T-helper 1 cell treated with Interleukin-12 subunit alpha and Interleukin-12 subunit beta and Interleukin-4 antibody, amounts not matched to agents 30 μg/mL and 1 μg/mL, for 36 hours (primary cell): ENCODE data around the gene SMARCC1.

Source experiments
- H3K27ac Mint-ChIP-seq: one replicate; pipeline ENCODE4 v1.8.0; 2021; ENCODE audit warnings: mild to moderate bottlenecking, mixed read lengths
- H3K27me3 Mint-ChIP-seq: one replicate; pipeline ENCODE4 v1.8.0; 2021; ENCODE audit warnings: low read depth, mixed read lengths
- H3K36me3 Mint-ChIP-seq: one replicate; pipeline ENCODE4 v1.8.0; 2021; ENCODE audit warnings: low read depth, mixed read lengths
- H3K4me1 Mint-ChIP-seq: one replicate; pipeline ENCODE4 v1.8.0; 2021; ENCODE audit warnings: low read depth, mixed read lengths
- H3K4me3 Mint-ChIP-seq: one replicate; pipeline ENCODE4 v1.8.0; 2021; ENCODE audit warnings: mild to moderate bottlenecking, moderate library complexity, mixed read lengths
- H3K9me3 Mint-ChIP-seq: one replicate; pipeline ENCODE4 v1.8.0; 2021; ENCODE audit warnings: mixed read lengths

The SMARCC1 gene

GRCh38 chr3:47613722-47614121 is 168.0 kb downstream of the SMARCC1 start:
- H3K36me3 Mint-ChIP-seq, result peaks cover 29% of the 10 kb centered on the region
- no peak overlapping the region for H3K4me3 Mint-ChIP-seq
- H3K4me1 Mint-ChIP-seq, result peaks cover 10% of the 10 kb centered on the region
- H3K27me3 Mint-ChIP-seq, result no peaks in the 10 kb centered on the region
- no peak overlapping the region for H3K27ac Mint-ChIP-seq
- H3K9me3 Mint-ChIP-seq, result no peaks in the 10 kb centered on the region

GRCh38 chr3:47612879-47613278 is 168.8 kb downstream of the SMARCC1 start:
- Mint-ChIP-seq H3K27me3 (no peaks in the 10 kb centered on the region), H3K36me3 (peaks cover 33% of the 10 kb centered on the region), H3K9me3 (no peaks in the 10 kb centered on the region), H3K4me1 (peaks cover 10% of the 10 kb centered on the region), H3K4me3 (no peak overlapping the region), H3K27ac (no peak overlapping the region)

GRCh38 chr3:47612178-47612577 is 169.5 kb downstream of the SMARCC1 start:
- Mint-ChIP-seq H3K4me3 (no peak overlapping the region), H3K27ac (no peak overlapping the region)

GRCh38 chr3:47611576-47611975 is 170.1 kb downstream of the SMARCC1 start:
- Mint-ChIP-seq H3K4me1 (peaks cover 5% of the 10 kb centered on the region), H3K27ac (no peak overlapping the region), H3K36me3 (peaks cover 27% of the 10 kb centered on the region), H3K4me3 (no peak overlapping the region), H3K9me3 (no peaks in the 10 kb centered on the region), H3K27me3 (no peaks in the 10 kb centered on the region)

More at GRCh38 chr3:47612178-47612577, 169.5 kb downstream of the SMARCC1 start:
- Mint-ChIP-seq H3K27me3 (no peaks in the 10 kb centered on the region), H3K9me3 (no peaks in the 10 kb centered on the region), H3K4me1 (peaks cover 5% of the 10 kb centered on the region), H3K36me3 (peaks cover 28% of the 10 kb centered on the region)

GRCh38 chr3:47610583-47610982 is 171.1 kb downstream of the SMARCC1 start:
- Mint-ChIP-seq H3K4me3 (no peak overlapping the region), H3K9me3 (no peaks in the 10 kb centered on the region), H3K4me1 (peaks cover 5% of the 10 kb centered on the region), H3K27ac (no peak overlapping the region), H3K36me3 (peaks cover 29% of the 10 kb centered on the region), H3K27me3 (no peaks in the 10 kb centered on the region)

GRCh38 chr3:47607335-47607734 is 174.4 kb downstream of the SMARCC1 start:
- Mint-ChIP-seq H3K4me3 (no peak overlapping the region), H3K36me3 (peaks cover 34% of the 10 kb centered on the region), H3K27ac (no peak overlapping the region), H3K27me3 (no peaks in the 10 kb centered on the region), H3K4me1 (peaks cover 7% of the 10 kb centered on the region), H3K9me3 (no peaks in the 10 kb centered on the region)

- Mint-ChIP-seq H3K4me1 (peaks cover 2% of the 10 kb centered on the region), H3K27me3 (no peaks in the 10 kb centered on the region), H3K9me3 (no peaks in the 10 kb centered on the region), H3K27ac (no peak overlapping the region), H3K4me3 (no peak overlapping the region), H3K36me3 (peaks cover 27% of the 10 kb centered on the region)
These were observed 175.5 kb downstream of the SMARCC1 start for GRCh38 chr3:47606165-47606564.

- peaks cover 28% of the 10 kb centered on the region for H3K36me3 Mint-ChIP-seq
- no peaks in the 10 kb centered on the region for H3K27me3 Mint-ChIP-seq
- H3K9me3 Mint-ChIP-seq, result no peaks in the 10 kb centered on the region
- no peak overlapping the region for H3K27ac Mint-ChIP-seq
- H3K4me3 Mint-ChIP-seq, result no peak overlapping the region
- H3K4me1 Mint-ChIP-seq, result peaks cover 2% of the 10 kb centered on the region
These were observed 176.0 kb downstream of the SMARCC1 start for GRCh38 chr3:47605652-47606051.

GRCh38 chr3:47604145-47604544 is 177.5 kb downstream of the SMARCC1 start:
- Mint-ChIP-seq H3K4me1 (peaks cover 2% of the 10 kb centered on the region), H3K36me3 (peaks cover 23% of the 10 kb centered on the region), H3K9me3 (no peaks in the 10 kb centered on the region), H3K4me3 (no peak overlapping the region), H3K27ac (no peak overlapping the region), H3K27me3 (no peaks in the 10 kb centered on the region)

GRCh38 chr3:47603332-47603731 is 178.4 kb downstream of the SMARCC1 start:
- no peak overlapping the region for H3K4me3 Mint-ChIP-seq
- H3K9me3 Mint-ChIP-seq, result no peaks in the 10 kb centered on the region
- no peaks in the 10 kb centered on the region for H3K27me3 Mint-ChIP-seq
- H3K36me3 Mint-ChIP-seq, result peaks cover 19% of the 10 kb centered on the region
- H3K27ac Mint-ChIP-seq, result no peak overlapping the region
- peaks cover 2% of the 10 kb centered on the region for H3K4me1 Mint-ChIP-seq

- no peak overlapping the region for H3K27ac Mint-ChIP-seq
These were observed 180.4 kb downstream of the SMARCC1 start for GRCh38 chr3:47601281-47601680.

GRCh38 chr3:47594792-47595191 is 186.9 kb downstream of the SMARCC1 start:
- H3K27me3 Mint-ChIP-seq, result no peaks in the 10 kb centered on the region
- H3K9me3 Mint-ChIP-seq, result no peaks in the 10 kb centered on the region
- no peaks in the 10 kb centered on the region for H3K4me1 Mint-ChIP-seq
- H3K27ac Mint-ChIP-seq, result no peak overlapping the region
- H3K4me3 Mint-ChIP-seq, result no peak overlapping the region
- H3K36me3 Mint-ChIP-seq, result peaks cover 17% of the 10 kb centered on the region

More at GRCh38 chr3:47601281-47601680, 180.4 kb downstream of the SMARCC1 start:
- Mint-ChIP-seq H3K9me3 (no peaks in the 10 kb centered on the region), H3K36me3 (peaks cover 21% of the 10 kb centered on the region), H3K27me3 (no peaks in the 10 kb centered on the region), H3K4me3 (no peak overlapping the region), H3K4me1 (peaks cover 2% of the 10 kb centered on the region)

GRCh38 chr3:47592066-47592795 is 189.5 kb downstream of the SMARCC1 start:
- no peaks in the 10 kb centered on the region for H3K4me1 Mint-ChIP-seq
- peaks cover 22% of the 10 kb centered on the region for H3K36me3 Mint-ChIP-seq
- no peak overlapping the region for H3K4me3 Mint-ChIP-seq
- H3K9me3 Mint-ChIP-seq, result no peaks in the 10 kb centered on the region
- no peaks in the 10 kb centered on the region for H3K27me3 Mint-ChIP-seq
- H3K27ac Mint-ChIP-seq, result no peak overlapping the region

- Mint-ChIP-seq H3K4me3 (no peak overlapping the region), H3K27ac (no peak overlapping the region), H3K36me3 (peaks cover 32% of the 10 kb centered on the region), H3K27me3 (no peaks in the 10 kb centered on the region), H3K9me3 (no peaks in the 10 kb centered on the region), H3K4me1 (no peaks in the 10 kb centered on the region)
These were observed 191.5 kb downstream of the SMARCC1 start for GRCh38 chr3:47590216-47590615.

GRCh38 chr3:47588587-47588986 is 193.1 kb downstream of the SMARCC1 start:
- Mint-ChIP-seq H3K4me3 (no peak overlapping the region), H3K36me3 (peaks cover 33% of the 10 kb centered on the region), H3K4me1 (no peaks in the 10 kb centered on the region), H3K27ac (no peak overlapping the region), H3K27me3 (no peaks in the 10 kb centered on the region), H3K9me3 (no peaks in the 10 kb centered on the region)
